Neural progenitor cell (in vitro differentiated cells): ENCODE results near the gene KRTAP20-2. TPM values are rescaled to one million over a fixed set of nuclear protein-coding genes. Genes with fewer than 3 reads are reported as not detected.

Experiments
- DNase-seq: peaks from one replicate; pipeline ENCODE4 v3.0.0-alpha.2; 2016; ENCODE audit warnings: low spot score
- H2AFZ ChIP-seq: fragments of 200-600 bp; sonication (generic); replicated peaks from 2 replicates; pipeline ENCODE4 v1.6.1; 2016; ENCODE audit warnings: antibody characterized with exemption
- H3F3A ChIP-seq: fragments of 200-600 bp; sonication (generic); 2 replicates; pipeline ENCODE4 v1.6.1; 2016; ENCODE audit warnings: antibody characterized with exemption, low read depth
- H3K27ac ChIP-seq: fragments of 200-600 bp; sonication (generic); 2 replicates; pipeline ENCODE4 v1.5.1; 2016; ENCODE audit warnings: mild to moderate bottlenecking
- H3K27me3 ChIP-seq: fragments of 200-600 bp; sonication (generic); 2 replicates; pipeline ENCODE4 v1.6.1; 2016; ENCODE audit warnings: mild to moderate bottlenecking, moderate library complexity
- H3K36me3 ChIP-seq: fragments of 200-600 bp; sonication (generic); 2 replicates; pipeline ENCODE4 v1.5.1; 2016
- H3K4me1 ChIP-seq: fragments of 200-600 bp; sonication (generic); 2 replicates; pipeline ENCODE4 v1.6.1; 2016; ENCODE audit warnings: mixed run types
- H3K4me2 ChIP-seq: fragments of 200-600 bp; sonication (generic); 2 replicates; pipeline ENCODE4 v1.6.1; 2016
- H3K4me3 ChIP-seq: fragments of 200-600 bp; sonication (generic); 2 replicates; pipeline ENCODE4 v1.5.1; 2016
- H3K79me2 ChIP-seq: fragments of 200-600 bp; sonication (generic); 2 replicates; pipeline ENCODE4 v1.6.1; 2016; ENCODE audit warnings: low read depth
- H3K9ac ChIP-seq: fragments of 200-600 bp; sonication (generic); 2 replicates; pipeline ENCODE4 v1.6.1; 2016
- H3K9me3 ChIP-seq: fragments of 200-600 bp; sonication (generic); 2 replicates; pipeline ENCODE4 v1.5.1; 2016; ENCODE audit warnings: low read depth
- H4K20me1 ChIP-seq: fragments of 200-600 bp; sonication (generic); 2 replicates; pipeline ENCODE4 v1.6.1; 2016; ENCODE audit warnings: low read depth
- H3K27ac Mint-ChIP-seq: 3 replicates; pipeline ENCODE4 v1.8.0; 2021; ENCODE audit warnings: mixed read lengths
- H3K27me3 Mint-ChIP-seq: 2 replicates; pipeline ENCODE4 v1.8.0; 2022; ENCODE audit warnings: low read depth, mild to moderate bottlenecking, inconsistent platforms, moderate library complexity, mixed read lengths; ENCODE audit not compliant: insufficient read depth
- H3K36me3 Mint-ChIP-seq: 3 replicates; pipeline ENCODE4 v1.8.0; 2021; ENCODE audit warnings: mixed read lengths
- H3K4me1 Mint-ChIP-seq: 3 replicates; pipeline ENCODE4 v1.8.0; 2021; ENCODE audit warnings: mixed read lengths
- H3K4me3 Mint-ChIP-seq: 3 replicates; pipeline ENCODE4 v1.8.0; 2021; ENCODE audit warnings: mild to moderate bottlenecking, moderate library complexity, mixed read lengths
- H3K9me3 Mint-ChIP-seq: 3 replicates; pipeline ENCODE4 v1.8.0; 2020; ENCODE audit warnings: mixed read lengths
- CTCF ChIP-seq: fragments of 200-600 bp; sonication (generic); IDR thresholded peaks from 2 replicates; pipeline ENCODE4 v1.5.1; 2017; ENCODE audit warnings: antibody characterized with exemption, mild to moderate bottlenecking
- EZH2 ChIP-seq: fragments of 200-600 bp; sonication (generic); IDR thresholded peaks from 2 replicates; pipeline ENCODE4 v1.6.1; 2017; ENCODE audit warnings: antibody characterized with exemption, mild to moderate bottlenecking, moderate library complexity
- EZH2phosphoT487 ChIP-seq: fragments of 200-600 bp; sonication (generic); IDR thresholded peaks from 2 replicates; pipeline ENCODE4 v1.6.1; 2017; ENCODE audit warnings: antibody characterized with exemption
- total RNA-seq: library from RNA; depleted of rRNA; stranded (reverse); fragments of >200 nt; gene quantifications from 2 replicates; pipeline ENCODE4 v1.2.3, GENCODE V29; 2015; ENCODE audit warnings: low replicate concordance

Gene KRTAP20-2
- total RNA-seq, 1 donor from 2014 or later, result not detected

GRCh38 chr21:30598802-30599201, 36.2 kb upstream of the KRTAP20-2 start, which contains the start of gene KRTAP6-2:
TSS of gene KRTAP6-2 (minus strand) at chr21:30598902. CDS start at chr21:30598874, 28 bp downstream.
- no peak within 1 kb of the TSS for H3K27ac Mint-ChIP-seq
- H3K27me3 Mint-ChIP-seq, result no peaks in the 10 kb centered on the region
- H3K9ac ChIP-seq, result no peak within 1 kb of the TSS
- H3K79me2 ChIP-seq, result no peaks in the 10 kb centered on the region
- H3F3A ChIP-seq, result no peaks in the 10 kb centered on the region
- no peaks in the 10 kb centered on the region for H4K20me1 ChIP-seq
- no peak within 1 kb of the TSS for H3K4me3 Mint-ChIP-seq
- H3K36me3 ChIP-seq, result no peaks in the 10 kb centered on the region
- H3K9me3 ChIP-seq, result no peaks in the 10 kb centered on the region
- no peaks in the 10 kb centered on the region for H3K36me3 Mint-ChIP-seq
- no peaks in the 10 kb centered on the region for H3K4me1 ChIP-seq
- no peak within 1 kb of the TSS for H2AFZ ChIP-seq
- H3K4me3 ChIP-seq, result no peak within 1 kb of the TSS
- no peak within 1 kb of the TSS for H3K4me2 ChIP-seq
- H3K27me3 ChIP-seq, result no peaks in the 10 kb centered on the region
- TF ChIP-seq CTCF (no peak), EZH2phosphoT487 (no peak), EZH2 (no peak)
- DNase-seq, result no peak
- H3K4me1 Mint-ChIP-seq, result no peaks in the 10 kb centered on the region
- H3K27ac ChIP-seq, result no peak within 1 kb of the TSS
- H3K9me3 Mint-ChIP-seq, result no peaks in the 10 kb centered on the region

DNA sequence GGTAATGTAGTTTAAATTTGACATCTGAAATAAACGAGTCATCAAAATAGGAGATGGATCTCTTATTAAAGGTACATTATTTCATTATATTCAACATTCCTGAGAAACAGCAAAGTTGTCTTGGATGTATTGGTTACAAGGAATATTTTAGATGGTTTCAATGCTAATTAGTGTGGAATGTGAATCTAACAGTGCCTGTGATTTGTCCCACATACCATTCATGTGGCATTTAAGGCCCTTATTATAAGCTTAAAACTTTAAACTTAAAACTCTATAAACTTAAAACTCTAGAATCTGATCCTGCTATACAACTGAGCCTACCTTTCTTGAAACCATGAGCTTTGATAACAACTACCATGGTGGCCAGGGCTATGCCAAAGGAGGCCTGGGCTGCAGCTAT, 34.2 kb upstream of the KRTAP20-2 start, which contains the start of gene KRTAP22-1:
TSS of gene KRTAP22-1 (plus strand) at position 301 of the 400 bp plus-strand sequence.
- H3K4me2 ChIP-seq, result no peak within 1 kb of the TSS
- Mint-ChIP-seq H3K4me1 (no peaks in the 10 kb centered on the region), H3K4me3 (no peak within 1 kb of the TSS), H3K36me3 (no peaks in the 10 kb centered on the region), H3K9me3 (no peaks in the 10 kb centered on the region), H3K27me3 (peaks cover 2% of the 10 kb centered on the region), H3K27ac (no peak within 1 kb of the TSS)
- H3K79me2 ChIP-seq, result no peaks in the 10 kb centered on the region
- no peak within 1 kb of the TSS for H3K9ac ChIP-seq
- no peak within 1 kb of the TSS for H3K27ac ChIP-seq
- no peaks in the 10 kb centered on the region for H3K27me3 ChIP-seq
- H3K4me1 ChIP-seq, result no peaks in the 10 kb centered on the region
- H2AFZ ChIP-seq, result no peak within 1 kb of the TSS
- no peaks in the 10 kb centered on the region for H3K36me3 ChIP-seq
- TF ChIP-seq EZH2phosphoT487, result no peak
- no peak for TF ChIP-seq CTCF
- no peak for TF ChIP-seq EZH2
- H3K9me3 ChIP-seq, result peaks cover 5% of the 10 kb centered on the region
- no peak for DNase-seq
- no peak within 1 kb of the TSS for H3K4me3 ChIP-seq
- no peaks in the 10 kb centered on the region for H4K20me1 ChIP-seq
- H3F3A ChIP-seq, result no peaks in the 10 kb centered on the region

DNA sequence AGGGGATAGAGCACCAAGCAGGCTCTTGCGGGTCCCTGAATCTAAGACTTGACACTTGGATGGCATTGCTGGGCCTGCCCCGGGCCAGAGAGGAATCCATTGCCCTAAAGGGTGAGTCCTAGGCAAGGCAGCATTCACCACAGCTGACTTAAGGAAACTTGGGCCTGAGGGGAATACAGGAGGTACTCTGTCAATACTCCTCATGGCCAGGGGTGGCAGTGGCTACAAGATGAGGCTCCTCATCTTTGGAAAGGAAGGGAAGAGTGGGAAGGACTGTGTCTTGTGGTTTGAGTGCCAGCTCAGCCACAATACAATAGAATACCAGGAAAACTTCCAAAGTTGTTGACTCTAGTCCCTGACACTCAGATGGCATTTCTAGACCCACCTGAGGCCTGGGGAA, 29.0 kb upstream of the KRTAP20-2 start:
- no peak overlapping the region for H3K4me3 ChIP-seq
- H3K9ac ChIP-seq, result no peak overlapping the region
- H3K27ac Mint-ChIP-seq, result no peak overlapping the region
- H3K9me3 ChIP-seq, result peaks cover 5% of the 10 kb centered on the region
- H3K36me3 Mint-ChIP-seq, result no peaks in the 10 kb centered on the region
- H4K20me1 ChIP-seq, result no peaks in the 10 kb centered on the region
- no peak overlapping the region for H2AFZ ChIP-seq
- no peaks in the 10 kb centered on the region for H3K9me3 Mint-ChIP-seq
- H3K27me3 Mint-ChIP-seq, result peaks cover 10% of the 10 kb centered on the region
- no peaks in the 10 kb centered on the region for H3K27me3 ChIP-seq
- no peaks in the 10 kb centered on the region for H3F3A ChIP-seq
- DNase-seq, result no peak
- H3K36me3 ChIP-seq, result no peaks in the 10 kb centered on the region
- no peaks in the 10 kb centered on the region for H3K4me1 ChIP-seq
- no peaks in the 10 kb centered on the region for H3K4me1 Mint-ChIP-seq
- no peaks in the 10 kb centered on the region for H3K79me2 ChIP-seq
- H3K27ac ChIP-seq, result no peak overlapping the region
- TF ChIP-seq EZH2phosphoT487 (no peak), EZH2 (no peak), CTCF (no peak)
- no peak overlapping the region for H3K4me3 Mint-ChIP-seq
- no peak overlapping the region for H3K4me2 ChIP-seq
